ENCODE data around the gene LRG1.

DNA sequence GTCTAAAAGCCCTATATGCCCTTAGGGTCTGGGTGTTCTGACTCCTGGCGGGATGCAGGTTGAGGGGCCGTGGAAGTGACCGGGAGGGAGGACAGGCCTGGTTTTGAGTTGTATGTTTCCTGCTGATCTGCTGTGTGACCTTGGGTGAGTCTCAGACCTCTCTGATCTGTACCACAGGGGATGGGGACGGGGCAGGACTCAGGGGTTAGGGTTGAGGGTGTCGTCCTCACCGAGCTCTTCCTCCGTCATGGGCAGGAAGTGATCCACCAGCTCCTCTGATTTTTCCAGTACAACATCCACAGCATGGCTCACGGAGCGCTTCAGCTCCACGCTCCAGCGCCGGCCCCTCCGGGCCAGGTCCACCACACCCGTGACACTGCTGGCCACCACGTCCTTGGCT, 11.0 kb downstream of the LRG1 start:
- TF ChIP-seq, protein P1, sequence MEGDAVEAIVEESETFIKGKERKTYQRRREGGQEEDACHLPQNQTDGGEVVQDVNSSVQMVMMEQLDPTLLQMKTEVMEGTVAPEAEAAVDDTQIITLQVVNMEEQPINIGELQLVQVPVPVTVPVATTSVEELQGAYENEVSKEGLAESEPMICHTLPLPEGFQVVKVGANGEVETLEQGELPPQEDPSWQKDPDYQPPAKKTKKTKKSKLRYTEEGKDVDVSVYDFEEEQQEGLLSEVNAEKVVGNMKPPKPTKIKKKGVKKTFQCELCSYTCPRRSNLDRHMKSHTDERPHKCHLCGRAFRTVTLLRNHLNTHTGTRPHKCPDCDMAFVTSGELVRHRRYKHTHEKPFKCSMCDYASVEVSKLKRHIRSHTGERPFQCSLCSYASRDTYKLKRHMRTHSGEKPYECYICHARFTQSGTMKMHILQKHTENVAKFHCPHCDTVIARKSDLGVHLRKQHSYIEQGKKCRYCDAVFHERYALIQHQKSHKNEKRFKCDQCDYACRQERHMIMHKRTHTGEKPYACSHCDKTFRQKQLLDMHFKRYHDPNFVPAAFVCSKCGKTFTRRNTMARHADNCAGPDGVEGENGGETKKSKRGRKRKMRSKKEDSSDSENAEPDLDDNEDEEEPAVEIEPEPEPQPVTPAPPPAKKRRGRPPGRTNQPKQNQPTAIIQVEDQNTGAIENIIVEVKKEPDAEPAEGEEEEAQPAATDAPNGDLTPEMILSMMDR (IDR thresholded peaks at IDR 0.05), result no peak
- TF ChIP-seq POLR2A (IDR thresholded peaks at IDR 0.05), result no peak
- no peak for TF ChIP-seq POLR2AphosphoS5 (IDR thresholded peaks at IDR 0.05)
